ENCODE results near the gene GPRIN3. TPM values are rescaled to one million over a fixed set of nuclear protein-coding genes. Genes with fewer than 3 reads are reported as not detected.

GPRIN3 gene
- total RNA-seq, 1 experiment from 2014 or later: 0.48 TPM

GRCh38 chr4:89276296-89276695, 31.3 kb downstream of the GPRIN3 start:
- no peak overlapping the region for H4K5ac ChIP-seq (ENCODE audit: insufficient read length, low read depth, low read length)
- no peak overlapping the region for H4K8ac ChIP-seq (replicated peaks; ENCODE audit: insufficient read length, low read depth, low read length)
- no peak overlapping the region for H3K18ac ChIP-seq (ENCODE audit: insufficient read length, low read depth, low read length)
- no peak overlapping the region for H2BK15ac ChIP-seq (ENCODE audit: low read depth, low read length)
- no peak overlapping the region for H3K9ac ChIP-seq (ENCODE audit: extremely low read depth, insufficient read length, low read length)
- H3K23me2 ChIP-seq (ENCODE audit: insufficient read length, low read depth, low read length, poor library complexity, severe bottlenecking): no peaks in the 10 kb centered on the region
- H3K4me1 Mint-ChIP-seq: no peaks in the 10 kb centered on the region
- H3K27ac Mint-ChIP-seq: no peak overlapping the region
- H3K27ac ChIP-seq (ENCODE audit: insufficient read length, low read depth, low read length): no peak overlapping the region
- H3K4me2 ChIP-seq (ENCODE audit: insufficient read depth, insufficient read length, low read length): no peak overlapping the region
- H3K14ac ChIP-seq (ENCODE audit: insufficient read depth, low read length): no peak overlapping the region
- H2BK5ac ChIP-seq (ENCODE audit: insufficient read length, low read length): no peak overlapping the region
- H3T11ph ChIP-seq (ENCODE audit: low read length): no peak overlapping the region
- H3K56ac ChIP-seq (ENCODE audit: insufficient read length, low read depth, low read length): no peak overlapping the region
- H3K9me3 Mint-ChIP-seq: no peaks in the 10 kb centered on the region
- H2BK120ac ChIP-seq (ENCODE audit: low read depth, low read length, poor library complexity, severe bottlenecking): no peak overlapping the region
- H4K91ac ChIP-seq (ENCODE audit: insufficient read length, low read depth, low read length): no peak overlapping the region
- no peak overlapping the region for H3K4me3 Mint-ChIP-seq
- no peaks in the 10 kb centered on the region for H3K4me1 ChIP-seq (ENCODE audit: insufficient read depth, low read length)
- H3K4ac ChIP-seq (ENCODE audit: low read depth, low read length): no peak overlapping the region
- H3K79me2 ChIP-seq (ENCODE audit: insufficient read depth, low read length): no peaks in the 10 kb centered on the region
- H3K36me3 Mint-ChIP-seq (ENCODE audit: insufficient read depth in 1 of 3, low read depth in 3 of 3): no peaks in the 10 kb centered on the region; a peak in 1 of 7 replicates
- H3K79me1 ChIP-seq (ENCODE audit: insufficient read depth, low read depth, low read length, poor library complexity, severe bottlenecking): no peaks in the 10 kb centered on the region
- H2BK20ac ChIP-seq (ENCODE audit: low read depth, low read length, poor library complexity, severe bottlenecking): no peak overlapping the region
- no peak overlapping the region for H3K23ac ChIP-seq (ENCODE audit: insufficient read length, low read depth, low read length)
- no peaks in the 10 kb centered on the region for H3K9me3 ChIP-seq (ENCODE audit: control insufficient read depth, low read depth, low read length)
- no peaks in the 10 kb centered on the region for H4K20me1 ChIP-seq (ENCODE audit: control insufficient read depth, insufficient read depth, insufficient read length)
- no peak overlapping the region for H2AFZ ChIP-seq (ENCODE audit: low read length)
- no peak for DNase-seq
- H2BK12ac ChIP-seq (ENCODE audit: insufficient read length, low read depth, low read length): no peak overlapping the region
- no peaks in the 10 kb centered on the region for H3K27me3 ChIP-seq (ENCODE audit: insufficient read depth, low read length)
- H3K27me3 Mint-ChIP-seq (ENCODE audit: low read depth): no peaks in the 10 kb centered on the region
- H2AK5ac ChIP-seq (ENCODE audit: insufficient read length, low read length): no peak overlapping the region
- no peak for TF ChIP-seq CTCF (conservative IDR thresholded peaks at IDR 0.05)

All from H9 (cell line).